GM19035 (cell line): ENCODE data around the gene BRD3OS.
A peak's percentile ranks its signal among the peaks of the same experiment; 100 is the strongest.

Experiments used
- ATAC-seq: cut with Tn5 transposase; IDR thresholded peaks from one replicate; pipeline ENCODE4 v1.9.1; 2021; ENCODE audit not compliant: unreplicated experiment

The BRD3OS gene

DNA sequence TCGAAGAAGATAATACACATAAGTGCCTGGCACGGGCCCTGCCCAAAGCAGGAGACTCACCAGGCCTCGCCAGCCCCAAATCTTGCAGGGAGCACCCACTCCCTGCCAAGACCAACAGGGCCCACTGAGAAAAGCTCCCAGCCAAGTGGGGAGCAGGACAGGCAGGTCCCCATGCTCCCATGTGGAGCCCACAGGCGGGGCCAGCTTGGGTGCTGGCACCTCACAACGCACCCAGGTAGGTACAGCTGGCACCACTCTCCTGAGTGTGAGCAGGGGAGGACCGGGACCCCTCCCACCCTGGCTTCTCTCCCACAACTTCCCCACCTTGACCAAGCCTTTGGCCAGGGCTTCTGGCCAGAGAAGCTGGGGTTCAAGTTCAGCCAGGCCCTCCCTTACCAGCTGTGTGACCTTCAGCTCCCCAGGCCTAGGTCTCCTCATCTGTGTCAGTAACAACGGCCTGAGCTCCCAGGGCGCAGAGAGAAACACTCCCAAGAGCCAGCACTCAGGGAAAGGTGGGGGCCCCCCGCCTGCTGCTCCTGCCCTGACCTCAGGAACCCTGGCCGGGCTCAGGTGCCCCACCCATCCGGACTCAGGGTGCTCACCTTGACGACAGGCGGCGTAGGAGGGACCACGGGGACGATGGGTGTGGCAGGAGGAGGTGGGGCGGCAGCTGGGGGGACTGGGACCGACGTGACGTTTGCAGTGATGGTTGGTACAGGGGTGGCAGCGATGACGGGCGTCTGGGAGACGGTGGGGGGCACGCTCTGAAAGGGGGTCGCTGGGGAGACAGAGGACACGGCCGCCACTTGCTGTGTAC is 24.7 kb downstream of the BRD3OS start:
- no peak for ATAC-seq

DNA sequence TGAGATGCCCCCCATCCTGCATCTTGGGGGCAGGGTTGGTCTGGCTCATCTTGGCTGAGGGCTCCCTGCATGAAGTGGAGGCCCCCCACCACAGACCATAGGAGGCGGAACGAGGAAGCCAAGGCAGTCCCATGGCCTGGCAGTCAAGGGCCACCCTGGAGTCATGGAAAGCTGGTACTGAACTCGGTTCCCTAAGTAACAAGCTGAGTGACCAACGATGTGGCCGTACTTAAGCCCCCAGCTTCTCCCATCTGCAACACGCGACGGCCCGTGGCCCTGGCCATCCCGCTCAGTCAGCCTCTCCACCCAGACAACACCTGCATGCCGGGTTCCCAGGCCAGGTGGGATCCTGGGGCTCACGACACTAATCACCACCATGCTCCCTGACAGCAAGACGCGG is 25.4 kb downstream of the BRD3OS start:
- no peak for ATAC-seq

DNA sequence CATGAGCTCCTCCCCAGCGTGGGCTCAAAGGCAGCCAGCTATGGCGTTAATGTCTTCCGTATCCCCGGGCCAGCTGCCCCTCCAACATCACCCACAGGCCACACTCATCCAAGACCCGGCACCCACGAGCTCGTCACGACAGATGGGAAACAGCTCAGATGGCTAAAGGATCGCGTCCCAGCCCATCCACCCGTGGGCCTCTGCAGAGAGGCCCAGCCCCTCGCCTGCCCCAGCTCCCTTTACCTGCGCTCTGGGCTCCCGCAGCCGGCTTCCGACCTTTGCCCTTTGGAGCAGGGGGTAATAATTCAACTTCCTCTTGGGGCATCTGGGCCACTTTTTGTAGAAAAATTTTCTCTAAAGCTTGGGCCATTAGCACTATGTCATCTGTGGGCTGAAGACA is 26.0 kb downstream of the BRD3OS start:
- no peak for ATAC-seq

DNA sequence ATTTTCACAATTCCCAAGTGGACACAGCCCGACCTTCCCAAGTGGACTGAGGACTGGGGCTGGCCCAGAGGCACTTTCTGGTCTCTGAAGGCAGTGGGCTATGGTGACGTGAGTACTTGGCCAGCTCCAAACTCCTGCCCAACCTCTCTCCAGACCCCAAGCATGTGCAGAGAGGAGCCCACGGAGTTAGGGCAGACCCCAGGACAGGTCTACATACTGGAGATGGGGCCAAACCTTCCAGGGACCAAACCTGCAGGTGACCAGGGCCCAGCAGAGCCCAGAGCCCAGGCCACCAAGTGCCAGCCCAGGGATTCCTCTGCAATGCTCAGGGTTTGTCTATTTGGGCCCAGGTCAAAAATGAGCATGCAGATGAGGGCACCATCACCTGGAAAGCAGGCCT is 27.2 kb downstream of the BRD3OS start:
- ATAC-seq: no peak

DNA sequence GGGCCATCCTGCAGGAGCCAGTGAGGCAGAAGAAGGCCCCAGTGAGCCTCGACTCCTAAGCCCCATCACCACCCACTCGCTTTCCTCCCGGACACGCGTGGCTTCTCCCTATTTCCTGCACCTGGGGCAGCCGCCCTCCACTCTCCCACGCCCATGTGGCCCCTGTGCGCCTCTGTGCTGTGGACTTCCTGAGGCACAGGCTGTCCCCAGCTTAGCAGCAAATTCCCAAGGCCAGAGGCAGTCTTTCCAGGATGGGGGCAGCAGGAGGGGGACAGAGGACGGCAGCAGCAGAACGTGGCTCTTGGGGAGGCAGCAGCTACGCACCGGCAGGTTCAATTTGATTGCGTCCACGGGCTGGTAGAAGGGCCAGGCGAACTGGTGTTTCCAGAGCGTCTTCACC is 27.7 kb downstream of the BRD3OS start:
- no peak for ATAC-seq

DNA sequence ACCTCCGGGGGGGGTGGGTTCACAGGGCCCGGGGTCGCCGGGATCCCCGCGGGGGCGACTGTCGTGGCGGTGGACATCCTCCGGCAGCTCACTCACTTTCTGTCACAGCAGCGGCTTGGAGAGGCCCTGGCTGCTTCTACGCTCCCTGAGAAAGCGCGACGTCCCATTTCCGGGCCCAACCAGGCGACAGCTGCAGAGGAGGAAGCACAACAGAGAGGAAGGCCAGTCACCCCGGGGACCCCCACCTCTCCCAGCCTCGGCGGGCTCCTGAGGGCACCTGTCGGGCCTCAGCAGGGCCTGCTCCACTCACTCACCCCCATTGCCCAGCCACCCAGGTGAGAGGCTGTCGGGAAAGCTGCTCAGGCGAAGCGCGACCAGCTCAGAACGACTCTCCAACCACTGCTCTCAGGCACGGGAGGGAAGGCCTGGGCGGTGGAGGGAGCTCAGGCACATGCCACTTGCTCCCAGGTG is 28.2 kb downstream of the BRD3OS start:
- ATAC-seq: no peak

DNA sequence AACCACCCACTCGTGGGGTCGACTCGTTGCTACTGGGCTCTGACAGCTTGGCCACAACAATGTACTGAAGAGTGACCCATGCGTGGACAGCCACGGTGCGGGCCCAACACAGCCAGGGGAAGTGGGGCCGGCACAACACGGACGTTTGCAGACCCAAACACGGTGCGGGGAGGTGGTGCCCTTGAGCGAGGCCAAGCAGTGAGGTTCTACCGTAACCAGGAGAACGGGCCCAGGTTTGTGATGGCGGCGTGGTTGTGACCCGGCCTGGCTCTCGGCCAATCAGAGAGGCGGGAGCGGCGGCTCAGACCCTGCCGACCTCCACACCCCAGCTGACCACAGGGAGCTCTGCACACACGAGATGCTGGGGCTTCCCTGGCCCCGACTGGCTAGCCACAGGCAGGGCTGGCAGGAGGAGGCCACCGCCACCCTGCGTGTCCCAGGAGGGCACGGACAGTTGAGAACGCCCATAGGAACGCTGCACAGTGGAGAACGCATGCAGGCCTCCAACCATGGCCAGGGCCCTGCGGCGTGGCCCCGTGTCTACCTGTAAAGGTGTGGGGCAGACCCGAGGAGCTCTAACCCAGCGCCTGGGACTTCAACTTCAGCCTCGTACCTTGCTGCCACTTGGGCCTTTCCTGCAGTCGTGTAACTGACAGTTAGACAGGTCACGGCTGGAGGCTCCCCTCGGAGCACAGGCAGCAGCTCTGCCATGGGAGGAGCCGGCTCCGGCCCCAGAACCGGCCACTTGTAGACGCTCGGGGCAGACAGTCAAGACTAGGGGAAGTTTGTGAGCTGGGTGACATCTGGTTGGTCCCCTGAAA is 28.9 kb downstream of the BRD3OS start:
- ATAC-seq: no peak

DNA sequence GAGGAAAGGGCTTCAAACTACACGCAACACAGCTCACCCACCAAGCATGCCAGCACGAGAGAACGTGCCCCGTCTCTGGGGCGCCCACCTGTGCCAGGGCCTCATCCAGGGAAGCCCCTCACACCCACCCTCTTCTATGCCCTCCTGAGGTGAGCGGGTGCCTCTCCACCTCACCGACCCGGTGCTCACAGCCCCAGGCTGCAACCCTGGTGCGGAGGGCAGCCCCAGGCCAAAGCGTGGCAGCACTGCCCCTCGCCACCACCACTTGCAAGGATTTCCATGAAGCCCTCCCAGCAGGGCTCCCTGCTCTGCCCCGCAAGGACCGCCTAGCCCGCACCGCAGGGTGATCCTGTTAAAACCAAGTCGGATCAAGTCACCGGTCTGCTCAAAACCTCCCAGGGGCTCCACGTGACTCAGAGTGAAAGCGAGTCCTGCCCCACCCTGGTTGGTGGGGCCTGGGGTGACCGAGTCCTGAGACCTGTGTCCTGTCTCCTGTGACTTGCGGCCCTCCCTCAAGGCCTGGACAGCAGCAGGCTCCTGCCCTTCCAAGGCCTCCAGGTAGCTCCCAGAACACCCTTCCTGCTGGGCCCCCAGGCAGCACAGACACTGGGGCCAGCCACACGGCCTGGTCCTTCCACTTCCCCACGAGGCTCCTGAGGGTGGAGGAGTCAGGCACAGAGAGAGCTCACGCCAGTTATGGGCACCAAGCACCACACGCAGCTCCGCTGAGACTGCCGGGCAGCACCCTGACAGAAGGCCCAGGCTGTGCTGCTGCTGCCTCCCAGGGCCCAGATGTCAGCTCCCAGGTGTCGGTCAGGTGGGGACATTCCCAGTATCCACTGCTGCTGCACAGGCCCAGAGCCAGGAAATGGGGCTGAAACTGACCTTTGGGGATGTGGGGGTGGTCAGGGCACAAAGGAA is 29.9 kb downstream of the BRD3OS start:
- ATAC-seq: no peak

DNA sequence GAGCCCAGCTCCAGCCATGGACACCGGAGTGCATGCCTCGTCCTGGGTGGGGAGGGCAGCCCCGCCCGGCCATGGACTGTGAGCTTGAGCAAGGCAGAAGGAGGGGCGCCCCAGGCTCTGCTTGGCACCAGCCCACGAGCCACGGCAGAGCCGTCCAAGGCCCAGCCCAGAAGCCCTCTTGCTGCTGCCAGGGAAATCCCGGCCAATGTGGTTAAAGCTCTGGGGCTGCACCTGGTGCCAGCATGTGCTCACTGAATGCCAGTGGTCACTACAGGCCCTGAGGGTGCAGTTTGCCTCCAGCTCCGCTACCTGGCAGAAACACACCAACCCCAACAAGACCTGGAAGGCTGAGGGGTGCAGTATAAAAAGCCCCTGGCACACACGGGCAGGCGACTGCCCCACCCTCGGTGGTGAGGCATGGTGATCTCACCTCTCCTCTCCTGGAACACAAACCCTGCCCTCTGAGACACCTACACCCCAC is 30.7 kb downstream of the BRD3OS start:
- no peak for ATAC-seq

DNA sequence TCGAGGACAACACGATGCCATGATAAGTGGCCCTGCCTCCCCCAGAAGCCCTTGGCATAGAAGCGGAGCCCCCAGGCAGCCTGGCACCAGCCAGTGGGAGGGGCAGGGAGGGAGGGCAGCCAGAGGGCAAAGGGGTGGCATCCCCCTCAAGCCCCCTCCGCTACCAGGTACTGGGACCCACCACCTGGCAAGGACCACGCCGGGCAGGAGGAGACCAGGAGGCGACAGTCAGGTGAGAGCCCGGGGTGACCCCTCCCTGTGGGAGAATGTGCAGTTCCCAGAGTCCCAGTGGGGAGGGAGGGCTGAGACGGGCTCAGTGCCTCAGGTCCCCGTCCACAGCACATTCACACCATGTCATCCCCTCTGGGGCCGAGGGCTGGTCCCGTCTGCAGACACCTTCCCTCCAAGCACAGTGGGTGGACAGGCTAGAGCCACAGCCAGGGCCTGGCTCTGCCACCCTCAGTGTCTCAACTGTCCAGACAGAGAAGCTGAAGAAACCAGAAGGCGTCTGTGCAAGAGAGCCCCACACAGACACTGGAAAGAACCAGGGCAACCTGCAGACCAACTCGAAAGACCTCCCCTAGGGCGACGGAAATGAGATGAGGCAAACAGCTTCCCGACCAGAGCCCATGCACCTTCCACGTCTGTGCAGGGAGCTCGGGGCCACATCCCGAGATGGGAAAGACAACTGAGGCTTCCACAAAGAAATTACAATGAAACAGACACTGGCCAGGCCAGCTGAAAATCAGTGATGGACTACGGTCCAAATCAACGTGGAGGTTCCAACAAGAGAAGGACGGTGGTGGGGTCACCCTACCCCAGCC is 31.4 kb downstream of the BRD3OS start:
- ATAC-seq: no peak

DNA sequence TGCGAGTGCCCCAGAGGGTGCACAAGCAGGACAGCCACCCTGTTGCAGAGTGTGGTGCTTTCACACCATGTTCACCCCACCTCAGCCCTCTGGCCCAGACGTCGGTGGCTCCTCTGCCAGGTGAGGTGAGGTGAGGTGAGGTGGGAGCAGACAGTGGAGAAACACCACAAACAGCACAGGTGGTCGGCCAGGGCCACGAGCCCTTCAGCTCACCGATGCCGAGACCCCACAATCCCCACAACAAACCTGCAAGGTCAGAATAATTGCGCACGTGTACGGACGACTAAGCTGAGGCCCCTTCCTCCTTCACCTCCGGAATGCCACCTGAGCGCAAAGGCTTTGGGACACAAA is 32.0 kb downstream of the BRD3OS start:
- ATAC-seq: no peak

DNA sequence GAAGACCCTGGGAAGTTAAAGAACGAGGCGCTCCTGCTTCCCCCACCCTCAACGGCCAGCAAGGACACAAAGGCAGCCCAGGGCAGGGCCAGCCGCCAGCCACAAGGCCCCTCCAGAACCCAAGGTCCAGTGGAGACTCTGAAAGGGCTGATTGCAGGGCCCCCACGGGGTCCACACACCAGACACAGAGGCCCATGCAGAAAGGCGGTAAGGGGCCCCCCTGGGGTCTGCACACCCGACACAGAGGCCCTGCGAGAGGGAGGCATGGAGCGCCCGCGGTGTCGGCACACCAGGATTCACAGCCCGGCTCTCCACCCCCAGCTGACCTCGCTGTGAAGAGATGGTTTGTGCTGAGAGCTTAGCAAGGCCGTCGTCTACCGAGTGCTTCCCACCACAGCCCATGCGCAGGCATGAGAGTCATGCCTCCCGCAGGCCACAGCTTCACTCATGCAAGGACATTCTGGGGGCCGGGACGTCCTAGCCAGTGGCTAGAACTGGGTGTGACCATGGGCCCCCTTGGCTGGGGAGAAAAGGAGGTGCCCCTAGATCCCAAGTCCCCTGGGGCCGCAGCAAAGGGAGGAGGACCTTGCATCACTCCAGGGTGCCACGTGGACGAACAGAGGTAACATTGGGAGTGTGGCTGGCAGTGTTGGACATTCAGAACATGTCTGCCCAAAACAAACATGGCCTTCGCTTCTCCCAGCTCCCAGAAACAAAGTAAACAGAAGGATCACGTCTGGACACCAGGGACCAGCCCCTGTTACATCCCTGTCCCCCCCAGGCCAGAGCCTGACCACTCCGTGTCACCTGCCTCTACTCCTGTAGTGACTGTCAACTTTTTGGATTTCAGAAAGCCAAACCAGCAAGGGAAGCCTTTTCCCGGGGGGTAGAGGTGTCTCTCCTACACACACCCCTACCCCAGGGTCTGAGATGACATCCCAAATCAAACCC is 32.7 kb downstream of the BRD3OS start:
- no peak for ATAC-seq

DNA sequence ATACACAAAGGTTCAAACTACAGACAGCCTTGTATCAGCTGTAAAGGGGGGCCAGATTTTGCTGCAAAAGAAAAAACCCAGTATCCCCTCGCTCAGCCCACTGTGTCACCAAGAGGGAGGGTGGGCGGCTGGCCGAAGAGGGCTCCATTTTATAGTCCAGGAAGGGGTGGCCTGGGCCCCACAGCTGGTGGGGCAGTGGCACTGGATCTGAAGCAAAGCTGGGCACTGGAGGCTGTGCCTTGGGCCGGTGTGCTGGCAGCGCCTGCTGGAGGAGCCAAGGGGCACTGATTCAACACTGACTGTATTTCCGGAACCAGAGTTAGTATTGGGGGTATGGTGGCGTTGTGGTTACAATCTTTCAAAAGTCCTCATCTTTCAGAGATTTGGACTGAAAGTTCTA is 33.4 kb downstream of the BRD3OS start:
- ATAC-seq: no peak

DNA sequence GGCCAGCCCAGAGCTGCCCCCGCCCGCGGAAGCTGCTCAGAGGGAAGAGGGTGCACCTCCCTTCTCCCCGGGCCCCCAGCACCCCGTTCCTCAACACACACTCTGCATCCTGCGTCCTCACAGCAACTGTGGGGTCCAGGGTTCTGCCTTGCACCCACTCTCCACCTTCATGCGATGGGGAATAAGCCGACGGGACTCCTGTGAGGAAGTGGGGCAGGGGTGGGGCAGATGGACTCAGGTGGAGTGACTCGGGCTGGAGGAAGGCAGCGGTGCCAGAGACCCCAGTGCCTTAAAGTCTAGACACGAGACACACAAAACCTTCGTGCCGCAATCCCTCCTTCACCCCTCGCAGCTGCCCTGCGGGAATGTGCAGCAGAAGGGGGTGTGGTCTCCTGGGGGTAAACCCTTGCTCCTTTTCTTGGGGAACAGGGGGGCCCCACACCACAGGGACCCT is 33.9 kb downstream of the BRD3OS start:
- ATAC-seq: no peak

DNA sequence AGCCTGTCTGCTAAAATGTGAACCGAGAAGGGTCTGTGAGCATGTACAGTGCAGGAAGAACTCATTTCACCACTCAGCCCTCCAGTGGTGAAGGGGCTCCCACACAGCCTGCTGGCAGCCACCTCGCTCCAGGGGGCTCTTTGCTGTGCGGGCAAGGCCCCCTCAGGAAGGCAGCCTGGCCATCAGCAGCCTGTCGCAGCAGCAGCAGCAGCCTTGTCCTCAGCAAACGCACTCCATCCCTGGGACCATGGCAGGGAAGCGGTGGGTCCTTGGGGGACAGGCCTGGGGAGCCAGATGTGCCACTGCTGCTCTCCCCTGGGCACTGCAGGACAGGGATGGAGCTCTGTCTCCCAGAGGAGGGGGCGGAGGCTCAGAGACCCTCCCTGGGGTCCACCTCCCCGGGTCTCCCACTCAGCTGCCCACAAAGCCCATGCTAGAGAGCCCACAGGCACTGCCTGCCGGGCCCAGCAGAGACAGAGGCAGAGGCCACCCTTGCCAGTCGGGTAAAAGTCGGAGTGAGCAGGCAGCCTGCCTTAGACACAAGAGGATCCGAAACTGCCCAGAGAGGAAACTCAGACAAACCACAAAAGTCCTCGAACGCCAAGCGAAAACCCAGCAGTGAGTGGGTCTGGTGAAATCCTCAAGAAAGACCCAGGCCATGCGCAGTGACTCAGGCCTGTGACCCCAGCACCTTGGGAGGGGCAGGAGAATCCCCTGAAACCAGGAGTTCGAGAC is 34.5 kb downstream of the BRD3OS start:
- peak; percentile 61 for ATAC-seq

DNA sequence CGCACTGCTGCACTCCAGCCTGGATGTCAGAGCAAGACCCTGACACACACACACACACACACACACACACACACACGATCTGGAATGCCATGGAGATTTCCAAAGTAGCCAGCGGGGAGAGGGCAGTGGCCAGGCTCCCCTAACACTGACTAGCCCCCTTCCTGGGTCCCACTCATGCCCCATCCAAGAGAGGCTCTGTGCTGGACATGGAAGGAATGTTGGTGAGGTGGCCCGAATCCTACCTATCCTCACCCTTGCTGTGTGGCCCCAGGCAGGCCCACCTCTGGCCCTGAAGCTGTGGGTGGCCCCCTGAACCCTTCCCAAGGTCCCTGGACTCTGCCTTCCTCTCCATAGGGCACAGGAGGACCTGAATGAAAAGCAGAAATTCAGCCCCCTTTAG is 35.3 kb downstream of the BRD3OS start:
- no peak for ATAC-seq

DNA sequence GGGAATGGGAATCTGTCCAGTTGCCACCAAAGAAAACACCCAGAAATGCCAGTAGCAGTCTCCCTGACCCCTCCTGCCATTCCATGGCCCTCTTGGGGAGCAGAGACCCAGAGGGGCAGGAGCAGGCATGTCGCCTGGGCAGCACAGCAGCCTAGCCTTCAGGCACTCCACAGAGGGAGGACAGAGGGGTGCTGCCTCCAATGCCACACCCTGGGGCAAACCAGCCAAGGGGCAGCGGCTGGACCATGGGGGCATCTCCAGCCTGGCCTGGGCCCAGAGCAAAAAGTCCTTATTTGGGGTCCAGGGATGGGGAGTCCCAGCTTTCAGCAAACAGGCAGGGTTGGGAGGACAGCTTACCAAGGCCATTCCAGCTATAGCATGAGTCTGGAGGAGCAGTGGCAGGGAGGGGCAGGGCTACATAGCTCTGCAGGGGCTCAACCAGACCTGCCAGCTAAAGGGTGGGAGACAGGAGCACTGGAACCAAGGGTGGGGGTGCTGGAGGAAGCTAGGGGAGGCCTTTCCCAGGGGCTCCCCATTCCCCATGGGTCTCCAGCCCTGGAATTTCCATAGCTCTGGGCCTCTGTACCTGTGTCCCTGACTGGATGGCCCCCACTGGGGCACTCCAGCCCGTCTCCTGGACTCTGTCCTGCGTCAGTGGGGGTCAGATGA is 35.9 kb downstream of the BRD3OS start:
- no peak for ATAC-seq
